GM12878 (cell line): ENCODE data around the gene SERPINB10. TPM values are rescaled to one million over a fixed set of nuclear protein-coding genes. Genes with fewer than 3 reads are reported as not detected.
A peak's percentile ranks its signal among the peaks of the same experiment; 100 is the strongest.

Source experiments
- ATAC-seq: fragments of 200-7000 bp; cut with Tn5 transposase; 3 replicates; pipeline ENCODE4 v1.9.1; 2020; ENCODE audit warnings: mild to moderate bottlenecking, moderate library complexity
- BruUV-seq: library from RNA; stranded (reverse); fragments of 400-500 nt; replicated peaks from 2 replicates; lab custom pipeline; 2021; lab: Mats Ljungman, UMichigan
- CTCF ChIA-PET: fragments of 300-600 bp; sonication (Branson Sonifier 250); formaldehyde crosslinking; extraction: SDS; loops from one replicate; lab custom pipeline; 2021; ENCODE audit warnings: inconsistent platforms; lab: Yijun Ruan, JAX
- POLR2A ChIA-PET: fragments of 350-600 bp; formaldehyde crosslinking; extraction: SDS; loops from one replicate; lab custom pipeline; 2021; ENCODE audit warnings: inconsistent platforms; lab: Charles Lee
- RAD21 ChIA-PET: fragments of 300-600 bp; sonication (Branson Sonifier 250); formaldehyde crosslinking; loops from one replicate; lab custom pipeline; 2023; ENCODE audit warnings: antibody characterized with exemption; ENCODE audit not compliant: unreplicated experiment; lab: Charles Lee
- SMC1A ChIA-PET: fragments of 300-600 bp; sonication (Branson Sonifier 250); formaldehyde crosslinking; loops from one replicate; lab custom pipeline; 2023; ENCODE audit not compliant: unreplicated experiment, uncharacterized antibody; lab: Charles Lee
- DNase-seq: peaks from one replicate; pipeline ENCODE4 v3.0.0-alpha.2; 2011; ENCODE audit warnings: low read depth, low spot score
- FAIRE-seq: peaks from 3 replicates; lab custom pipeline; 2011; peaks lifted over from hg19 to GRCh38; lab: Jason Lieb, UNC
- H2AFZ ChIP-seq: 2 replicates; pipeline ENCODE4 v1.6.0; 2011; ENCODE audit warnings: low read depth, low read length, control low read depth; ENCODE audit not compliant: control insufficient read depth
- H3K27ac ChIP-seq: 2 replicates; pipeline ENCODE4 v1.5.1; 2011; ENCODE audit warnings: control low read depth; ENCODE audit not compliant: control insufficient read depth, insufficient read depth
- H3K27me3 ChIP-seq, 2 experiments: replicated peaks in 1 of 2; 2 replicates each; pipeline versions ENCODE4 v1.6.0 to v1.6.1; 2011; ENCODE audit warnings: low read length in 1 of 2; ENCODE audit not compliant: control insufficient read depth in 2 of 2, insufficient read depth in 2 of 2
- H3K36me3 ChIP-seq, 2 experiments: 2 replicates each; pipeline ENCODE4 v1.5.1; 2011; ENCODE audit warnings: low read length in 1 of 2; ENCODE audit not compliant: control insufficient read depth in 2 of 2, insufficient read depth in 2 of 2
- H3K4me1 ChIP-seq: 2 replicates; pipeline ENCODE4 v1.6.1; 2011; ENCODE audit warnings: mild to moderate bottlenecking, low read length, moderate library complexity, mixed read lengths; ENCODE audit not compliant: control insufficient read depth, insufficient read depth
- H3K4me2 ChIP-seq: 2 replicates; pipeline ENCODE4 v1.6.0; 2011; ENCODE audit warnings: control low read depth; ENCODE audit not compliant: control insufficient read depth, insufficient read depth
- H3K4me3 ChIP-seq: fragments of 200-600 bp; sonication (generic); 2 replicates; pipeline ENCODE4 v1.5.1; 2016
- H3K79me2 ChIP-seq: 2 replicates; pipeline ENCODE4 v1.6.0; 2011; ENCODE audit warnings: low read length; ENCODE audit not compliant: control insufficient read depth, insufficient read depth
- H3K9ac ChIP-seq: 2 replicates; pipeline ENCODE4 v1.8.0; 2011; ENCODE audit warnings: low read length, control low read depth, mixed read lengths; ENCODE audit not compliant: control insufficient read depth, insufficient read depth
- H3K9me3 ChIP-seq: replicated peaks from 3 replicates; pipeline ENCODE4 v1.5.1; 2011; ENCODE audit warnings: mild to moderate bottlenecking, low read length; ENCODE audit not compliant: control insufficient read depth, insufficient read depth
- H4K20me1 ChIP-seq: 2 replicates; pipeline ENCODE4 v1.6.0; 2011; ENCODE audit not compliant: control insufficient read depth, insufficient read depth
- BHLHE40 ChIP-seq, 2 experiments: fragments of 450-650 bp in 1 of 2; IDR thresholded peaks; 2 replicates each; pipeline ENCODE4 v1.6.1; 2011 to 2017; ENCODE audit warnings: low read depth in 2 of 2, borderline replicate concordance in 1 of 2, improper control_type of control experiment in 1 of 2, low read length in 1 of 2, mild to moderate bottlenecking in 1 of 2
- CBX3 ChIP-seq: fragments of 200-600 bp; sonication (generic); IDR thresholded peaks from 2 replicates; pipeline ENCODE4 v1.6.1; 2016; ENCODE audit warnings: low read depth, borderline replicate concordance
- HDGF ChIP-seq: fragments of 450-650 bp; IDR thresholded peaks from 2 replicates; pipeline ENCODE4 v1.6.1; 2016; ENCODE audit warnings: antibody characterized with exemption
- KDM1A ChIP-seq: fragments of 200-600 bp; sonication (generic); IDR thresholded peaks from 2 replicates; pipeline ENCODE4 v1.6.1; 2016; ENCODE audit warnings: borderline replicate concordance
- KLF5 ChIP-seq: fragments of 450-650 bp; IDR thresholded peaks from 2 replicates; pipeline ENCODE4 v1.6.1; 2014; ENCODE audit warnings: mild to moderate bottlenecking; ENCODE audit not compliant: partially characterized antibody
- LARP7 ChIP-seq: fragments of 450-650 bp; IDR thresholded peaks from 2 replicates; pipeline ENCODE4 v1.6.1; 2017; ENCODE audit warnings: mild to moderate bottlenecking
- MEF2A ChIP-seq: IDR thresholded peaks from 2 replicates; pipeline ENCODE4 v1.6.1; 2011; ENCODE audit warnings: low read depth, mild to moderate bottlenecking, low read length, moderate library complexity; ENCODE audit not compliant: insufficient read depth
- MYB ChIP-seq: fragments of 150-350 bp; IDR thresholded peaks from 2 replicates; pipeline ENCODE4 v1.6.1; 2014; ENCODE audit warnings: mild to moderate bottlenecking, low read depth, low read length, borderline replicate concordance
- NBN ChIP-seq: fragments of 450-650 bp; IDR thresholded peaks from 2 replicates; pipeline ENCODE4 v1.6.1; 2016
- NFIC ChIP-seq: IDR thresholded peaks from 2 replicates; pipeline ENCODE4 v1.6.1; 2012; ENCODE audit warnings: low read depth, mild to moderate bottlenecking, inconsistent platforms, low read length, moderate library complexity
- PAX8 ChIP-seq: fragments of 450-650 bp; IDR thresholded peaks from 2 replicates; pipeline ENCODE4 v1.6.1; 2017; ENCODE audit warnings: mild to moderate bottlenecking, moderate library complexity
- POLR2A ChIP-seq: IDR thresholded peaks from 2 replicates; pipeline ENCODE4 v1.6.1; 2011; ENCODE audit warnings: low read depth, mild to moderate bottlenecking, low read length
- POLR2AphosphoS5 ChIP-seq: IDR thresholded peaks from 2 replicates; pipeline ENCODE4 v1.6.1; 2011; ENCODE audit warnings: mild to moderate bottlenecking, low read length, inconsistent platforms
- RBBP5 ChIP-seq: fragments of 200-600 bp; sonication (generic); conservative IDR thresholded peaks from 2 replicates; pipeline ENCODE4 v1.6.1; 2016
- SIX5 ChIP-seq: IDR thresholded peaks from 2 replicates; pipeline ENCODE4 v1.6.1; 2011; ENCODE audit warnings: mild to moderate bottlenecking, low read depth, low read length, moderate library complexity; ENCODE audit not compliant: severe bottlenecking
- TCF7 ChIP-seq: IDR thresholded peaks from 2 replicates; pipeline ENCODE4 v1.6.1; 2014; ENCODE audit warnings: antibody characterized with exemption, borderline replicate concordance
- ZNF622 ChIP-seq: fragments of 450-650 bp; IDR thresholded peaks from 2 replicates; pipeline ENCODE4 v1.6.1; 2017; ENCODE audit warnings: mild to moderate bottlenecking, inconsistent platforms
- WGBS: methylation state at CpG from one replicate; pipeline ENCODE4 v1.1.6; 2016; ENCODE audit warnings: low lambda C conversion rate; ENCODE audit not compliant: insufficient replicate concordance, insufficient coverage; ENCODE audit errors: missing lambda C conversion rate; 5-methylcytosine and 5-hydroxymethylcytosine counted together
- in situ Hi-C: fragments of 300-500 bp; cut with MboI; formaldehyde crosslinking; loops from 9 replicates; pipeline ENCODE4 v1.14.3; 2018; ENCODE audit warnings: mixed read lengths
- intact Hi-C: fragments of 100-400 bp; cut with micrococcal nuclease; formaldehyde crosslinking; loops from one replicate; pipeline ENCODE4 v1.14.2; 2022; ENCODE audit not compliant: unreplicated experiment
- polyA plus RNA-seq, 11 experiments: library from polyadenylated mRNA; depleted of rRNA in 4 of 11; unstranded in 6 of 11; stranded (reverse) in 5 of 11; fragments of >200 nt; fragmentation: Nextera tagmentation in 4 of 11; fragmentation: Illumina TruSeq in 1 of 11; extraction: Ambion mirVana in 4 of 11; extraction: Trizol in 1 of 11; gene quantifications; 1 replicate in 1 of 11; 2 replicates in 10 of 11; pipeline versions ENCODE4 v1.2.1 to v1.2.3, GENCODE V29; 2011 to 2016; ENCODE audit warnings: inconsistent platforms in 2 of 11, missing spikeins in 2 of 11, low read depth in 1 of 11
- total RNA-seq, 4 experiments: library from RNA; depleted of rRNA in 3 of 4; stranded (reverse); fragments of >200 nt in 3 of 4; fragmentation: Illumina TruSeq in 1 of 4; extraction: Trizol in 1 of 4; gene quantifications; 2 replicates each; pipeline versions ENCODE4 v1.2.1 to v1.2.3, GENCODE V29; 2013 to 2021
- TF ChIP-seq, protein P1 (sequence below): IDR thresholded peaks from 2 replicates; pipeline ENCODE4 v1.6.1; 2011; ENCODE audit warnings: borderline replicate concordance, low read depth, mild to moderate bottlenecking, moderate library complexity, mixed read lengths, low read length; ENCODE audit not compliant: insufficient read depth; ENCODE audit errors: extremely low read length

Gene SERPINB10
- total and polyA plus RNA-seq, 10 of the 15 experiments (the other 5 are each of a cell fraction or from before 2014, with no cell fraction given) = 12.0 to 83.5 (median 24.1) TPM

- ChIA-PET CTCF (interaction anchor here (0.9 to 1.7 kb wide), 4 partner anchors 16 to 21 kb away, joined by 3 to 5 read pairs (median 4); no protein-coding TSS in a partner anchor), POLR2A (no interaction called here)
- no peak for ATAC-seq
Observed at GRCh38 chr18:63980896-63981460, 73.2 kb downstream of the SERPINB10 start.

DNA sequence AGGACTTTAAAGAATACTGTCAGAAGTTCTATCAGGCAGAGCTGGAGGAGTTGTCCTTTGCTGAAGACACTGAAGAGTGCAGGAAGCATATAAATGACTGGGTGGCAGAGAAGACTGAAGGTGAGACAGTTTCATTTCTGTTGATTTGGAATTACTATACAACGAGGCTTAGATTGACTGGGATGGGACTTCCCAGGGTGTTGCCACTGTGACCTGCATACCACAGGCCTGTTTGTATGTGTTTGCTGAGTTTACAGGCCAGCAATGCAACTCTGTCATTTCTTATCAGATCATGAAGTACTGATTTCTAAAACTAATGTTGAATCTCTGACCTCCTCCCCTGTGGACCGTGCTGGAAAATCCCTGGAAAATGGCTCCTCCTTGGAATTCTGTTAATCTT lies 74.0 kb downstream of the SERPINB10 start:
- DNase-seq (no peak), FAIRE-seq (peak; percentile 27), ATAC-seq (peak; percentile 23)
- ChIA-PET RAD21 (no interaction called here), CTCF (interaction anchor here (0.8 to 1.7 kb wide), 3 partner anchors 10 to 19 kb away, joined by 3 to 4 read pairs (median 3); no protein-coding TSS in a partner anchor), POLR2A (no interaction called here), SMC1A (interaction anchor here (1.3 kb wide), 1 partner anchor 13 kb away, joined by 4 read pairs; no protein-coding TSS in a partner anchor)
- Histone ChIP-seq H3K27me3 (no peaks in the 10 kb centered on the region), H3K4me2 (no peak overlapping the region), H3K4me3 (no peak overlapping the region), H3K4me1 (peaks cover 3% of the 10 kb centered on the region; the same call in 1 of the 2 replicates), H3K9ac (no peak overlapping the region), H2AFZ (no peak overlapping the region), H4K20me1 (0 out of 2 replicates have a peak, but pooled peaks cover 3% of the 10 kb centered on the region), H3K9me3 (no peaks in the 10 kb centered on the region), H3K36me3 (peaks cover 18% of the 10 kb centered on the region in 2 experiments), H3K27ac (no peak overlapping the region), H3K79me2 (no peaks in the 10 kb centered on the region; the same call in 1 of the 2 replicates)
- in situ Hi-C loops (loop anchor here (25.0 kb wide), 1 partner anchor 469 kb away; no protein-coding TSS in a partner anchor), intact Hi-C loops (no loop called here)
- 50% methylated on average over 2 of the region's 2 CpGs for WGBS
- no TSS peak for BruUV-seq
- TF ChIP-seq NBN = no peak
- TF ChIP-seq MEF2A = no peak
- TF ChIP-seq CBX3 = no peak
- no peak for TF ChIP-seq ZNF622
- TF ChIP-seq LARP7 = no peak
- TF ChIP-seq PAX8 = no peak
- TF ChIP-seq MYB = no peak
- TF ChIP-seq SIX5 = no peak
- TF ChIP-seq KLF5 = no peak
- TF ChIP-seq HDGF = no peak
- TF ChIP-seq RBBP5 = no peak
- TF ChIP-seq, protein P1, sequence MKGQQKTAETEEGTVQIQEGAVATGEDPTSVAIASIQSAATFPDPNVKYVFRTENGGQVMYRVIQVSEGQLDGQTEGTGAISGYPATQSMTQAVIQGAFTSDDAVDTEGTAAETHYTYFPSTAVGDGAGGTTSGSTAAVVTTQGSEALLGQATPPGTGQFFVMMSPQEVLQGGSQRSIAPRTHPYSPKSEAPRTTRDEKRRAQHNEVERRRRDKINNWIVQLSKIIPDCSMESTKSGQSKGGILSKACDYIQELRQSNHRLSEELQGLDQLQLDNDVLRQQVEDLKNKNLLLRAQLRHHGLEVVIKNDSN = no peak
- no peak for TF ChIP-seq POLR2AphosphoS5
- no peak for TF ChIP-seq NFIC
- TF ChIP-seq BHLHE40 (IDR thresholded peaks at IDR 0.05; ENCODE audit: borderline replicate concordance in 1 of 2, low read depth in 2 of 2, low read length in 1 of 2) = no peak

More at GRCh38 chr18:63980896-63981460, 73.2 kb downstream of the SERPINB10 start:
- Histone ChIP-seq H3K4me1 (peaks cover 3% of the 10 kb centered on the region; the same call in 1 of the 2 replicates), H3K27me3 (no peaks in the 10 kb centered on the region), H3K9ac (no peak overlapping the region), H3K4me3 (no peak overlapping the region), H3K9me3 (no peaks in the 10 kb centered on the region), H3K27ac (no peak overlapping the region), H3K79me2 (peaks cover 4% of the 10 kb centered on the region; the same call in 1 of the 2 replicates), H2AFZ (no peak overlapping the region), H4K20me1 (0 out of 2 replicates have a peak, but pooled peaks cover 3% of the 10 kb centered on the region), H3K4me2 (no peak overlapping the region), H3K36me3 (peaks cover 18% of the 10 kb centered on the region in 2 experiments)
- intact Hi-C loops (no loop called here), in situ Hi-C loops (loop anchor here (25.0 kb wide), 1 partner anchor 469 kb away; no protein-coding TSS in a partner anchor)
- ChIA-PET SMC1A (interaction anchor here (1.3 kb wide), 1 partner anchor 13 kb away, joined by 4 read pairs; no protein-coding TSS in a partner anchor), RAD21 (no interaction called here)
- TF ChIP-seq POLR2AphosphoS5 (peak; percentile 52; the same call in 1 of the 2 replicates), POLR2A (0 out of 2 replicates have a peak, but pooled peaks have one; percentile 34), KDM1A (no peak), TCF7 (no peak)
- DNase-seq (no peak), FAIRE-seq (no peak)
- BruUV-seq = no TSS peak
- WGBS = 63% methylated on average over 6 of the region's 6 CpGs
